ENCODE results near the gene CUL7.
"Not testable (repeated sequence)": the region's sequence is repeated elsewhere in the genome, so short reads cannot be mapped to it uniquely, and the experiment has no call there.

Gene CUL7

GRCh38 chr6:43047998-43048397 is 5.7 kb downstream of the CUL7 start:
- DNase-seq (ENCODE audit: low spot score): no peak

GRCh38 chr6:43045371-43045930 is 8.2 kb downstream of the CUL7 start:
- DNase-seq (ENCODE audit: low spot score): no peak

- no peak for DNase-seq (ENCODE audit: low spot score)
Observed at GRCh38 chr6:43043310-43043709, 10.3 kb downstream of the CUL7 start.

GRCh38 chr6:43041475-43041874 is 12.2 kb downstream of the CUL7 start:
- DNase-seq (ENCODE audit: low spot score): not testable (repeated sequence)

GRCh38 chr6:43040542-43041257 is 13.0 kb downstream of the CUL7 start:
- no peak for DNase-seq (ENCODE audit: low spot score)

- DNase-seq (ENCODE audit: low spot score): no peak
Observed at GRCh38 chr6:43038727-43039126, 14.9 kb downstream of the CUL7 start.

GRCh38 chr6:43037706-43038105 is 15.9 kb downstream of the CUL7 start:
- no peak for DNase-seq (ENCODE audit: low spot score)

GRCh38 chr6:43037197-43037596 is 16.5 kb downstream of the CUL7 start:
- DNase-seq (ENCODE audit: low spot score): no peak

GRCh38 chr6:43036712-43037111 is 16.9 kb downstream of the CUL7 start:
- DNase-seq (ENCODE audit: low spot score): no peak

GRCh38 chr6:43035495-43036194 is 18.0 kb downstream of the CUL7 start:
- DNase-seq (ENCODE audit: low spot score): no peak

- no peak for DNase-seq (ENCODE audit: low spot score)
Observed at GRCh38 chr6:43034190-43034525, 19.5 kb downstream of the CUL7 start.

GRCh38 chr6:43033496-43034189 is 20.0 kb downstream of the CUL7 start:
- no peak for DNase-seq (ENCODE audit: low spot score)

- DNase-seq (ENCODE audit: low spot score): no peak
Observed at GRCh38 chr6:43032326-43032725, 21.3 kb downstream of the CUL7 start.

- no peak for DNase-seq (ENCODE audit: low spot score)
Observed at GRCh38 chr6:43029120-43029519, 24.5 kb downstream of the CUL7 start.

GRCh38 chr6:43026365-43026764 is 27.3 kb downstream of the CUL7 start:
- no peak for DNase-seq (ENCODE audit: low spot score)

GRCh38 chr6:43024436-43024835 is 29.2 kb downstream of the CUL7 start:
- DNase-seq (ENCODE audit: low spot score): no peak

GRCh38 chr6:43021270-43022047 is 32.2 kb downstream of the CUL7 start, which contains the start of gene RRP36:
TSS of gene RRP36 (plus strand) at chr6:43021623. CDS start at chr6:43021655, 32 bp downstream.
- peak; percentile 70 for DNase-seq (ENCODE audit: low spot score)

GRCh38 chr6:43020847-43021246 is 32.8 kb downstream of the CUL7 start:
- no peak for DNase-seq (ENCODE audit: low spot score)

GRCh38 chr6:43020052-43020705 is 33.5 kb downstream of the CUL7 start:
- no peak for DNase-seq (ENCODE audit: low spot score)

GRCh38 chr6:43019152-43019551 is 34.5 kb downstream of the CUL7 start:
- DNase-seq (ENCODE audit: low spot score): no peak

- no peak for DNase-seq (ENCODE audit: low spot score)
Observed at GRCh38 chr6:43016943-43017334, 36.7 kb downstream of the CUL7 start.
